ENCODE measurements around the gene LRRC36.

GRCh38 chr16:67398546-67399217 is 72.1 kb downstream of the LRRC36 start:
- TF ChIP-seq CTCF (conservative IDR thresholded peaks at IDR 0.05; ENCODE audit: low read depth in 2 of 2): no peak
- TF ChIP-seq POLR2AphosphoS5 (IDR thresholded peaks at IDR 0.05; ENCODE audit: low read depth): no peak
- no peak for TF ChIP-seq EZH2 (IDR thresholded peaks at IDR 0.05; ENCODE audit: low read depth, unreplicated experiment)
- TF ChIP-seq REST (IDR thresholded peaks at IDR 0.05; ENCODE audit: unreplicated experiment): no peak
- TF ChIP-seq JUNB (IDR thresholded peaks at IDR 0.05; ENCODE audit: unreplicated experiment): no peak
- TF ChIP-seq EZH2phosphoT487 (IDR thresholded peaks at IDR 0.05; ENCODE audit: unreplicated experiment): no peak
- TF ChIP-seq ETS1 (IDR thresholded peaks at IDR 0.05): no peak
